GM23338 (cell line): Measurements from ENCODE around the gene RBM17.

Experiments
- CREB1 ChIP-seq: fragments of 250-450 bp; sonication (Bioruptor Pico); IDR thresholded peaks from 2 replicates; pipeline ENCODE4 v1.5.0; 2020; ENCODE audit warnings: low read depth, mild to moderate bottlenecking, moderate library complexity
- ETS1 ChIP-seq: IDR thresholded peaks from 2 replicates; pipeline ENCODE4 v1.6.1; 2016; ENCODE audit warnings: antibody characterized with exemption
- EZH2 ChIP-seq: fragments of 200-600 bp; sonication (generic); IDR thresholded peaks from one replicate; pipeline ENCODE4 v1.8.0; 2017; ENCODE audit warnings: antibody characterized with exemption, mild to moderate bottlenecking, low read depth; ENCODE audit not compliant: unreplicated experiment
- EZH2phosphoT487 ChIP-seq: fragments of 200-600 bp; sonication (generic); IDR thresholded peaks from one replicate; pipeline ENCODE4 v1.8.1; 2018; ENCODE audit warnings: antibody characterized with exemption; ENCODE audit not compliant: unreplicated experiment
- JUNB ChIP-seq: IDR thresholded peaks from one replicate; pipeline ENCODE4 v1.6.1; 2016; ENCODE audit warnings: antibody characterized with exemption; ENCODE audit not compliant: unreplicated experiment
- NANOG ChIP-seq: IDR thresholded peaks from 2 replicates; pipeline ENCODE4 v1.6.1; 2016; ENCODE audit warnings: antibody characterized with exemption, borderline replicate concordance
- POLR2AphosphoS5 ChIP-seq: IDR thresholded peaks from 2 replicates; pipeline ENCODE4 v1.6.1; 2016; ENCODE audit warnings: antibody characterized with exemption, low read depth
- REST ChIP-seq: IDR thresholded peaks from one replicate; pipeline ENCODE4 v1.6.1; 2018; ENCODE audit warnings: antibody characterized with exemption; ENCODE audit not compliant: unreplicated experiment
- STAT1 ChIP-seq: IDR thresholded peaks from one replicate; pipeline ENCODE4 v1.6.1; 2016; ENCODE audit warnings: antibody characterized with exemption; ENCODE audit not compliant: unreplicated experiment
- ZNF114 ChIP-seq: fragments of 250-450 bp; sonication (Bioruptor Pico); IDR thresholded peaks from 2 replicates; pipeline ENCODE4 v1.5.0; 2020; ENCODE audit warnings: mild to moderate bottlenecking, moderate library complexity
- ZNF331 ChIP-seq: fragments of 250-450 bp; sonication (Bioruptor Pico); IDR thresholded peaks from 2 replicates; pipeline ENCODE4 v1.5.0; 2020; ENCODE audit warnings: low read depth, mild to moderate bottlenecking, moderate library complexity
- ZNF462 ChIP-seq: fragments of 250-450 bp; sonication (Bioruptor Pico); IDR thresholded peaks from 2 replicates; pipeline ENCODE4 v1.5.0; 2020; ENCODE audit warnings: mild to moderate bottlenecking, moderate library complexity
- TF ChIP-seq, protein P1 (sequence below), 2 experiments: fragments of 200-600 bp in 1 of 2; sonication (generic) in 1 of 2; conservative IDR thresholded peaks; 2 replicates each; pipeline versions ENCODE4 v1.5.1 to v1.6.1; 2016 to 2017; ENCODE audit warnings: antibody characterized with exemption in 2 of 2, low read depth in 2 of 2, mild to moderate bottlenecking in 2 of 2, moderate library complexity in 1 of 2

DNA sequence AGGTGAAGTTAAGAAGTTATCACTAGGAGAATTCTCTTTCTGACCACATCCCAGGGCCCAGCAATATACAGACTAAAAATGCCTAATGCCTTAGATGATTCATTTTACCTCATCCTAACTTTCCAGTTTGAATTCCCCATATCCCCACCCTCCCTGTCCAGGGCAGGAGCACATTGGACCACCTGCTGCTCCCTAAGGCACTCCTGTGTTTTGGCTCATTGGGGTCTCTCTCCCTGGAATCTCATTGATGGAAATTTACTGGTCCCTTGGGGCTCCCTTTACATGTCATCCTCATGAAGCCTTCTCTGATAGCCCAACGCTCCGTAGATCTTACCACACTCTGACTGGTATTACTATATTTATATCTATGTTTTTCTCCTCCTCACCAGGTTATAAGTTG, 29.3 kb upstream of the RBM17 start:
- TF ChIP-seq, protein P1, sequence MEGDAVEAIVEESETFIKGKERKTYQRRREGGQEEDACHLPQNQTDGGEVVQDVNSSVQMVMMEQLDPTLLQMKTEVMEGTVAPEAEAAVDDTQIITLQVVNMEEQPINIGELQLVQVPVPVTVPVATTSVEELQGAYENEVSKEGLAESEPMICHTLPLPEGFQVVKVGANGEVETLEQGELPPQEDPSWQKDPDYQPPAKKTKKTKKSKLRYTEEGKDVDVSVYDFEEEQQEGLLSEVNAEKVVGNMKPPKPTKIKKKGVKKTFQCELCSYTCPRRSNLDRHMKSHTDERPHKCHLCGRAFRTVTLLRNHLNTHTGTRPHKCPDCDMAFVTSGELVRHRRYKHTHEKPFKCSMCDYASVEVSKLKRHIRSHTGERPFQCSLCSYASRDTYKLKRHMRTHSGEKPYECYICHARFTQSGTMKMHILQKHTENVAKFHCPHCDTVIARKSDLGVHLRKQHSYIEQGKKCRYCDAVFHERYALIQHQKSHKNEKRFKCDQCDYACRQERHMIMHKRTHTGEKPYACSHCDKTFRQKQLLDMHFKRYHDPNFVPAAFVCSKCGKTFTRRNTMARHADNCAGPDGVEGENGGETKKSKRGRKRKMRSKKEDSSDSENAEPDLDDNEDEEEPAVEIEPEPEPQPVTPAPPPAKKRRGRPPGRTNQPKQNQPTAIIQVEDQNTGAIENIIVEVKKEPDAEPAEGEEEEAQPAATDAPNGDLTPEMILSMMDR (conservative IDR thresholded peaks at IDR 0.05; ENCODE audit: low read depth in 2 of 2), result no peak
- TF ChIP-seq EZH2, result no peak
- TF ChIP-seq NANOG, result no peak
- TF ChIP-seq POLR2AphosphoS5, result no peak
- TF ChIP-seq REST, result no peak
- no peak for TF ChIP-seq EZH2phosphoT487
- TF ChIP-seq ZNF114, result no peak
- TF ChIP-seq JUNB, result no peak
- TF ChIP-seq STAT1, result no peak
- no peak for TF ChIP-seq CREB1 (CRISPR knock-in tag)
- TF ChIP-seq ETS1, result no peak
- TF ChIP-seq ZNF331 (CRISPR knock-in tag), result no peak
- TF ChIP-seq ZNF462 (CRISPR knock-in tag), result no peak
